Measurements from ENCODE around the gene BRAT1.

The BRAT1 gene

DNA sequence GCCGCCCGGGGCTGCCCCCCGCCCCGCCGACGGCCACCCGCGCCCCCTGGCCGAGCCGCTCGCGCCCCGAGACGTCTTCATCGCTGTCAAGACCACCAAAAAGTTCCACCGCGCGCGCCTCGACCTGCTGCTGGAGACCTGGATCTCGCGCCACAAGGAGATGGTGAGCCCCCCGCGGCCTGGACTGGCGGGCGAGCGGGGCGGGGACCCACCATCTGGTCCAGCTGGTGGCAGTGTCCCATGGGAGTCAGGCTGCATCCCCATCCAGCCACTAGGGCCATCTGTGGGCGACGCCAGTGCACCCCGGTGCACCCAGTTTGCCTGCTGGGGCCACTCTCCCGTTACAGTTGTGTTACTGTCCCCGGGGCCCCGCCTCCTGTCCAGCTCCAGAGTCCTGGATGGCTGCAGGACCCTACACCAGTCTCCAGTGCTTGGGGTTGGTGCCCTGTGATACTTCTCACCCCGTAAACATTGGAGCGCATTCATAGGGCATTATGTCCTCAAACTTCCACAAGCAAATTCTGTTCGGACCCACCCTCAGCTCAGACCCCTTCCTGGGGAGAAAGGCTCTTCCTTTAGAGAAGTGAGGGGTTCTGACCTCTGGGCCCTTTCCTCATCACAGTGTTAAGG is 35.1 kb downstream of the BRAT1 start:
- H3K4me3 ChIP-seq (ENCODE audit: low read depth in 1 of 2, low read length in 1 of 2), result peak overlapping the region; percentile 67 to 70
- H3K27ac ChIP-seq, result peak overlapping the region; percentile 15
- peaks cover 60 to 63% of the 10 kb centered on the region in 2 experiments for H3K4me1 ChIP-seq (ENCODE audit: control insufficient read depth in 1 of 2, insufficient read depth in 1 of 2, low read depth in 1 of 2, low read length in 1 of 2)
- peaks cover 71% of the 10 kb centered on the region for H3K27me3 ChIP-seq
- peaks cover 2% of the 10 kb centered on the region for H3K36me3 ChIP-seq
- no peaks in the 10 kb centered on the region for H3K9me3 ChIP-seq
- TF ChIP-seq, protein P1, sequence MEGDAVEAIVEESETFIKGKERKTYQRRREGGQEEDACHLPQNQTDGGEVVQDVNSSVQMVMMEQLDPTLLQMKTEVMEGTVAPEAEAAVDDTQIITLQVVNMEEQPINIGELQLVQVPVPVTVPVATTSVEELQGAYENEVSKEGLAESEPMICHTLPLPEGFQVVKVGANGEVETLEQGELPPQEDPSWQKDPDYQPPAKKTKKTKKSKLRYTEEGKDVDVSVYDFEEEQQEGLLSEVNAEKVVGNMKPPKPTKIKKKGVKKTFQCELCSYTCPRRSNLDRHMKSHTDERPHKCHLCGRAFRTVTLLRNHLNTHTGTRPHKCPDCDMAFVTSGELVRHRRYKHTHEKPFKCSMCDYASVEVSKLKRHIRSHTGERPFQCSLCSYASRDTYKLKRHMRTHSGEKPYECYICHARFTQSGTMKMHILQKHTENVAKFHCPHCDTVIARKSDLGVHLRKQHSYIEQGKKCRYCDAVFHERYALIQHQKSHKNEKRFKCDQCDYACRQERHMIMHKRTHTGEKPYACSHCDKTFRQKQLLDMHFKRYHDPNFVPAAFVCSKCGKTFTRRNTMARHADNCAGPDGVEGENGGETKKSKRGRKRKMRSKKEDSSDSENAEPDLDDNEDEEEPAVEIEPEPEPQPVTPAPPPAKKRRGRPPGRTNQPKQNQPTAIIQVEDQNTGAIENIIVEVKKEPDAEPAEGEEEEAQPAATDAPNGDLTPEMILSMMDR (IDR thresholded peaks at IDR 0.05), result no peak

GRCh38 chr7:2519119-2519930 is 36.0 kb downstream of the BRAT1 start, which contains the start of gene LFNG:
Gene LFNG (plus strand): TSS chr7:2519774. CDS start chr7:2519862, 88 bp downstream.
- Histone ChIP-seq H3K4me3 (ENCODE audit: low read depth in 1 of 2, low read length in 1 of 2) (peak within 1 kb of the TSS; percentile 69 to 70), H3K9me3 (no peaks in the 10 kb centered on the region), H3K36me3 (no peaks in the 10 kb centered on the region), H3K27ac (peak within 1 kb of the TSS; percentile 60), H3K27me3 (peaks cover 71% of the 10 kb centered on the region), H3K4me1 (ENCODE audit: control insufficient read depth in 1 of 2, insufficient read depth in 1 of 2, low read depth in 1 of 2, low read length in 1 of 2) (peaks cover 51 to 54% of the 10 kb centered on the region in 2 experiments)
- TF ChIP-seq, protein P1 (IDR thresholded peaks at IDR 0.05), result peak; percentile 51

DNA sequence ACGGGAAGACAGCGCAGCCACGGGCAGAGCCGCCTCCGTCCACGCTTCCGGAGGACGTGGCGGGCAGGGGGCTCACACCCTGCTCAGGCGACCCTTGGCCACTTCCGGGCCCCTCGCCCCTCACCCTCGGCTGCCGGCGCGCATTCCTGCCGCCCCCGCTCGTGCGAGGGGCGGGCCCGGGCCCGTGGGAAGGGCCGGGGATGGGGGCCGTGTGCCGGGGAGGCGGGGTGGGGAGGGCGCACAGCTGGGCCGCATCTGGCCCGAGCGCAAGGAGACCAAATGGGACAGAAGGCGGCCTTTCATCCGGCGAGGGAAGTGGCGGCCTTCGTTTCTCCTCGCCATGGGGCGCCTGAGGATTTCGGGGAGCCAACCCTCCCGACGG is 36.6 kb downstream of the BRAT1 start:
- TF ChIP-seq, protein P1 (IDR thresholded peaks at IDR 0.05), result no peak
- Histone ChIP-seq H3K27me3 (peaks cover 67% of the 10 kb centered on the region), H3K4me1 (ENCODE audit: control insufficient read depth in 1 of 2, insufficient read depth in 1 of 2, low read depth in 1 of 2, low read length in 1 of 2) (peaks cover 45 to 48% of the 10 kb centered on the region in 2 experiments), H3K4me3 (ENCODE audit: low read depth in 1 of 2, low read length in 1 of 2) (peak overlapping the region; percentile 69 to 70), H3K36me3 (no peaks in the 10 kb centered on the region), H3K27ac (peak overlapping the region; percentile 60), H3K9me3 (no peaks in the 10 kb centered on the region)

DNA sequence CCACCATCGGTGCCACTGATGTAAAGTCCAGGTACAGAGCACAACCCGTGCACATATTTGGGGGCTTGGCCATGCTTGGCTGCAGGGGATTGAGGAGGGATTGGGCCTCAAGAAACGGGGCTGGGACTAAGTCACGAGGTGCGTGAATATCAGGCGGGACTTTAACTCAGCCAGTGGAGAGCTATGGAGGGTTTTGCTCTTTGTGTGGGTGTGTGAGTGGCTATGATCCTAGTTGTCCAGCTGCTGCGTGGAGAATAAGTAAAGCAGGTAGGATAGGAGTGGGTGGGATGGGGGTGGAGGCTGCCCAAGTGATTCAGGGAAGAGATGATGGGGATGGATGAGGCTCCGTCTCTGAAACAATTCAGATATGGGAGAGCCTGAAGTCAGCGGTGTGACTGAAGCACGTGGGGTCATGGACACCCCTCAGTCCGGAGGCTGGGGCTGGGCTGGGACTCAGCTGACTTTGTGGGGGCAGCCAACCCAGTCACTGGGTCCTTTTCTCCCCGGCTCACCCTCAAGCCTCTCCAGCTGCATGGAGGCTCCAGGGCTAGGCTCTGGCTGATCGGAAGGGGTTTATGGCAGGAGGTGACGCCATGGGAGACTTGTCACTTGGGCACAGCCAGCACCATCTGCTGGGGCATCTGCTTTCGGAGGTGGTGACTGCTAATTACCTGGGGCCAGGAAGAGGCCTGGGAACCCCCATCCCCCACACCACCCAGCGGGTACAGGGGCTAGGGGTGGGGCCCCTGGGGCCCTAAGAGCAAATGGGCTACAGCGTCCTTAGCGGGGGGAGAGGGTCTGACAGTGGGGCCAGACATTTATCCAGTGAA is 37.4 kb downstream of the BRAT1 start:
- Histone ChIP-seq H3K27ac (no peak overlapping the region), H3K9me3 (no peaks in the 10 kb centered on the region), H3K4me1 (ENCODE audit: control insufficient read depth in 1 of 2, insufficient read depth in 1 of 2, low read depth in 1 of 2, low read length in 1 of 2) (peaks cover 37 to 40% of the 10 kb centered on the region in 2 experiments), H3K27me3 (peaks cover 58% of the 10 kb centered on the region), H3K36me3 (no peaks in the 10 kb centered on the region), H3K4me3 (ENCODE audit: low read depth in 1 of 2, low read length in 1 of 2) (no peak overlapping the region)
- TF ChIP-seq, protein P1 (IDR thresholded peaks at IDR 0.05), result no peak

GRCh38 chr7:2517026-2517425 is 38.3 kb downstream of the BRAT1 start:
- H3K36me3 ChIP-seq, result no peaks in the 10 kb centered on the region
- H3K4me3 ChIP-seq (ENCODE audit: low read depth in 1 of 2, low read length in 1 of 2), result no peak overlapping the region
- peaks cover 50% of the 10 kb centered on the region for H3K27me3 ChIP-seq
- H3K4me1 ChIP-seq (ENCODE audit: control insufficient read depth in 1 of 2, insufficient read depth in 1 of 2, low read depth in 1 of 2, low read length in 1 of 2), result peaks cover 34 to 36% of the 10 kb centered on the region in 2 experiments
- TF ChIP-seq, protein P1 (IDR thresholded peaks at IDR 0.05), result no peak
- H3K9me3 ChIP-seq, result no peaks in the 10 kb centered on the region
- H3K27ac ChIP-seq, result no peak overlapping the region
